ENCODE results near the gene WASHC3. TPM values are rescaled to one million over a fixed set of nuclear protein-coding genes. Genes with fewer than 3 reads are reported as not detected.

The WASHC3 gene
- polyA plus RNA-seq, 1 experiment, result 34.5 TPM

- H3K36me3 ChIP-seq (ENCODE audit: control insufficient read depth, insufficient read depth, low read length), result peaks cover 1% of the 10 kb centered on the region; the same call in 1 of the 2 replicates
- ChIA-PET POLR2A (no interaction called here), CTCF (no interaction called here)
- no peaks in the 10 kb centered on the region for H3K27me3 ChIP-seq (ENCODE audit: control insufficient read depth, insufficient read depth, low read length)
- H3K4me3 ChIP-seq (ENCODE audit: low read depth, low read length), result no peak overlapping the region
- TF ChIP-seq CTCF (IDR thresholded peaks at IDR 0.05; ENCODE audit: insufficient read depth, low read depth, low read length), result no peak
- no peak for DNase-seq (ENCODE audit: low read depth)
Measured at GRCh38 chr12:102059343-102059742, 2.4 kb downstream of the WASHC3 start.

GRCh38 chr12:102054345-102054744 is 7.4 kb downstream of the WASHC3 start:
- ChIA-PET CTCF (interaction anchor here (1.0 kb wide), 1 partner anchor 10 kb away, joined by 3 read pairs; no protein-coding TSS in a partner anchor), POLR2A (no interaction called here)
- Histone ChIP-seq H3K36me3 (ENCODE audit: control insufficient read depth, insufficient read depth, low read length) (peaks cover 5% of the 10 kb centered on the region), H3K4me3 (ENCODE audit: low read depth, low read length) (no peak overlapping the region), H3K27me3 (ENCODE audit: control insufficient read depth, insufficient read depth, low read length) (no peaks in the 10 kb centered on the region)
- no peak for TF ChIP-seq CTCF (IDR thresholded peaks at IDR 0.05; ENCODE audit: insufficient read depth, low read depth, low read length)
- DNase-seq (ENCODE audit: low read depth), result no peak

GRCh38 chr12:102053062-102053349 is 8.8 kb downstream of the WASHC3 start:
- Histone ChIP-seq H3K27me3 (ENCODE audit: control insufficient read depth, insufficient read depth, low read length) (no peaks in the 10 kb centered on the region), H3K4me3 (ENCODE audit: low read depth, low read length) (no peak overlapping the region), H3K36me3 (ENCODE audit: control insufficient read depth, insufficient read depth, low read length) (peaks cover 5% of the 10 kb centered on the region)
- TF ChIP-seq CTCF (IDR thresholded peaks at IDR 0.05; ENCODE audit: insufficient read depth, low read depth, low read length), result no peak
- CTCF ChIA-PET, result no interaction called here
- DNase-seq (ENCODE audit: low read depth), result no peak
- POLR2A ChIA-PET, result no interaction called here

- no peaks in the 10 kb centered on the region for H3K27me3 ChIP-seq (ENCODE audit: control insufficient read depth, insufficient read depth, low read length)
- DNase-seq (ENCODE audit: low read depth), result no peak
- H3K4me3 ChIP-seq (ENCODE audit: low read depth, low read length), result no peak overlapping the region
- peaks cover 5% of the 10 kb centered on the region for H3K36me3 ChIP-seq (ENCODE audit: control insufficient read depth, insufficient read depth, low read length)
- POLR2A ChIA-PET, result no interaction called here
- CTCF ChIA-PET, result interaction anchor here (0.7 to 0.9 kb wide), 2 partner anchors 10 to 1377 kb away, joined by 3 to 4 read pairs; no protein-coding TSS in a partner anchor
- TF ChIP-seq CTCF (IDR thresholded peaks at IDR 0.05; ENCODE audit: insufficient read depth, low read depth, low read length), result no peak
Measured at GRCh38 chr12:102052192-102053061, 9.4 kb downstream of the WASHC3 start.

- TF ChIP-seq CTCF (IDR thresholded peaks at IDR 0.05; ENCODE audit: insufficient read depth, low read depth, low read length), result no peak
- no peaks in the 10 kb centered on the region for H3K27me3 ChIP-seq (ENCODE audit: control insufficient read depth, insufficient read depth, low read length)
- H3K36me3 ChIP-seq (ENCODE audit: control insufficient read depth, insufficient read depth, low read length), result peaks cover 5% of the 10 kb centered on the region
- ChIA-PET CTCF (interaction anchor here (0.9 to 1.1 kb wide), 2 partner anchors 9 to 17 kb away, joined by 3 to 4 read pairs; no protein-coding TSS in a partner anchor), POLR2A (no interaction called here)
- no peak overlapping the region for H3K4me3 ChIP-seq (ENCODE audit: low read depth, low read length)
- no peak for DNase-seq (ENCODE audit: low read depth)
Measured at GRCh38 chr12:102051431-102051965, 10.3 kb downstream of the WASHC3 start.
